Lung (tissue), 12 donors: ENCODE data around the gene NRP2. TPM values are rescaled to one million over a fixed set of nuclear protein-coding genes. Genes with fewer than 3 reads are reported as not detected.

ENCODE experiments used
- ATAC-seq: fragments of 200-7000 bp; cut with Tn5 transposase; one replicate; pipeline ENCODE4 v1.9.1; 2020; ENCODE audit warnings: moderate number of reproducible peaks; ENCODE audit not compliant: insufficient read depth, low FRiP score
- DNase-seq, 3 donors: peaks; one replicate each; pipeline ENCODE4 v3.0.0-alpha.2; 2013 to 2017
- H3K27ac ChIP-seq, 2 donors: one replicate each; pipeline ENCODE4 v1.5.1; 2013; ENCODE audit warnings: mild to moderate bottlenecking in 2 of 2, moderate library complexity in 2 of 2, control low read depth in 1 of 2, inconsistent platforms in 1 of 2, low read depth in 1 of 2, low read length in 1 of 2
- H3K27me3 ChIP-seq, 3 donors: one replicate each; pipeline ENCODE4 v1.5.1; 2013; ENCODE audit warnings: low read length in 2 of 3; ENCODE audit not compliant: control insufficient read depth in 3 of 3, insufficient read depth in 3 of 3
- H3K36me3 ChIP-seq, 4 donors: one replicate each; pipeline ENCODE4 v1.5.1; 2013; ENCODE audit warnings: low read length in 4 of 4, mild to moderate bottlenecking in 1 of 4, moderate library complexity in 1 of 4; ENCODE audit not compliant: control insufficient read depth in 4 of 4, insufficient read depth in 4 of 4
- H3K4me1 ChIP-seq, 5 donors: one replicate each; pipeline ENCODE4 v1.5.1; 2013; ENCODE audit warnings: low read length in 5 of 5, mild to moderate bottlenecking in 2 of 5, moderate library complexity in 1 of 5; ENCODE audit not compliant: control insufficient read depth in 5 of 5, insufficient read depth in 5 of 5
- H3K4me3 ChIP-seq: one replicate; pipeline ENCODE4 v1.5.1; 2013; ENCODE audit warnings: mild to moderate bottlenecking, control low read depth, moderate library complexity
- H3K9ac ChIP-seq, 2 donors: one replicate each; pipeline ENCODE4 v1.5.1; 2013; ENCODE audit warnings: low read length in 2 of 2, control low read depth in 1 of 2; ENCODE audit not compliant: insufficient read depth in 1 of 2
- H3K9me3 ChIP-seq, 4 donors: one replicate each; pipeline ENCODE4 v1.5.1; 2013; ENCODE audit warnings: low read length in 3 of 4, mild to moderate bottlenecking in 1 of 4, moderate library complexity in 1 of 4; ENCODE audit not compliant: control insufficient read depth in 4 of 4, insufficient read depth in 3 of 4
- CTCF ChIP-seq: IDR thresholded peaks from 2 replicates; pipeline ENCODE4 v1.5.1; 2012; ENCODE audit warnings: mild to moderate bottlenecking; ENCODE audit errors: control extremely low read depth, extremely low read depth
- WGBS, 2 donors: extraction: QIAGEN DNeasy Blood & Tissue Kit; methylation state at CpG; one replicate each; pipeline ENCODE4 v1.1.7; 2013; 5-methylcytosine and 5-hydroxymethylcytosine counted together
- polyA plus RNA-seq, 2 donors: library from polyadenylated mRNA; stranded (reverse); fragments of 200-250 nt; gene quantifications; one replicate each; pipeline ENCODE4 v1.2.1, GENCODE V29; 2013
- total RNA-seq, 2 donors: library from RNA; depleted of rRNA in 1 of 2; stranded (reverse); fragments of >200 nt in 1 of 2; gene quantifications; one replicate each; pipeline ENCODE4 v1.2.1, GENCODE V29; 2014 to 2021
- donor health status: control.
- donor health status: control.
- donor health status: Bipolar disorder and iron deficiency.
- donor health status: healthy.
- donor health status: DM: yes; HTN: yes; CAD: no.

The NRP2 gene
- total and polyA plus RNA-seq, 4 donors, result 20.4 to 125 (median 63.2) TPM

GRCh38 chr2:205761421-205761820, 79.1 kb downstream of the NRP2 start:
- peaks cover 0 to 26% (median 21%) of the 10 kb centered on the region in 4 donors for H3K36me3 ChIP-seq
- peaks cover 0 to 20% (median 10%) of the 10 kb centered on the region in 5 donors for H3K4me1 ChIP-seq
- WGBS, 2 donors, result 94 to 96% methylated on average over 4 of the region's 4 CpGs
- no peak overlapping the region for H3K4me3 ChIP-seq
- no peak overlapping the region for H3K9ac ChIP-seq
- ATAC-seq (no peak), DNase-seq (no peak)
- H3K27me3 ChIP-seq, result no peaks in the 10 kb centered on the region
- TF ChIP-seq CTCF, result no peak
- no peaks in the 10 kb centered on the region for H3K9me3 ChIP-seq
- no peak overlapping the region for H3K27ac ChIP-seq

- Histone ChIP-seq H3K9me3 (no peaks in the 10 kb centered on the region), H3K4me3 (no peak overlapping the region), H3K9ac (no peak overlapping the region), H3K27ac (peak overlapping the region in 1 of 2 donors; percentile 66), H3K27me3 (no peaks in the 10 kb centered on the region), H3K36me3 (peaks cover 0 to 24% (median 22%) of the 10 kb centered on the region in 4 donors), H3K4me1 (peaks cover 0 to 35% (median 14%) of the 10 kb centered on the region in 5 donors)
- DNase-seq (no peak), ATAC-seq (no peak)
- TF ChIP-seq CTCF, result no peak
Measured at GRCh38 chr2:205762881-205763280, 80.6 kb downstream of the NRP2 start.

GRCh38 chr2:205763708-205764211, 81.5 kb downstream of the NRP2 start:
- Histone ChIP-seq H3K36me3 (peaks cover 0 to 26% (median 21%) of the 10 kb centered on the region in 4 donors), H3K27ac (peak overlapping the region in 1 of 2 donors; percentile 68), H3K4me3 (no peak overlapping the region), H3K27me3 (no peaks in the 10 kb centered on the region), H3K9me3 (no peaks in the 10 kb centered on the region), H3K4me1 (peaks cover 0 to 43% (median 18%) of the 10 kb centered on the region in 5 donors), H3K9ac (peak overlapping the region in 1 of 2 donors; percentile 40)
- ATAC-seq, result peak; percentile 10
- 37 to 38% methylated on average over 21 of the region's 21 CpGs for WGBS, 2 donors
- DNase-seq, result peak; percentile 69 to 84 (median 72)
- peak; percentile 19 for TF ChIP-seq CTCF

- ATAC-seq, result no peak
- peak overlapping the region in 1 of 2 donors; percentile 40 for H3K9ac ChIP-seq
- peak overlapping the region in 1 of 2 donors; percentile 68 for H3K27ac ChIP-seq
- H3K4me3 ChIP-seq, result no peak overlapping the region
- peaks cover 0 to 26% (median 21%) of the 10 kb centered on the region in 4 donors for H3K36me3 ChIP-seq
- H3K9me3 ChIP-seq, result no peaks in the 10 kb centered on the region
- 56 to 60% methylated on average over 8 of the region's 8 CpGs for whole genome bisulfite sequencing, 2 donors
- no peak for DNase-seq
- peaks cover 0 to 44% (median 19%) of the 10 kb centered on the region in 5 donors for H3K4me1 ChIP-seq
- no peak for TF ChIP-seq CTCF
- H3K27me3 ChIP-seq, result no peaks in the 10 kb centered on the region
Measured at GRCh38 chr2:205764270-205764746, 82.0 kb downstream of the NRP2 start.
